Effector memory CD4-positive, alpha-beta T cell (primary cell): ENCODE results near the gene P3H4.

ENCODE experiments used
- DNase-seq, 3 donors: peaks; one replicate each; pipeline ENCODE4 v3.0.0-alpha.2; 2020
- H3K27ac ChIP-seq: 2 replicates; pipeline ENCODE4 v1.7.0; 2013; ENCODE audit warnings: mild to moderate bottlenecking, low read length, moderate library complexity; ENCODE audit not compliant: insufficient read depth, poor library complexity, severe bottlenecking
- H3K27me3 ChIP-seq: replicated peaks from 2 replicates; pipeline ENCODE4 v1.7.0; 2013; ENCODE audit warnings: mild to moderate bottlenecking, low read length; ENCODE audit not compliant: insufficient read depth, control insufficient read depth, poor library complexity, severe bottlenecking
- H3K36me3 ChIP-seq: 2 replicates; pipeline ENCODE4 v1.7.0; 2013; ENCODE audit warnings: mild to moderate bottlenecking, low read length, moderate library complexity; ENCODE audit not compliant: control insufficient read depth, insufficient read depth
- H3K4me1 ChIP-seq: 2 replicates; pipeline ENCODE4 v1.7.0; 2013; ENCODE audit warnings: low read length, mild to moderate bottlenecking; ENCODE audit not compliant: control insufficient read depth, insufficient read depth, poor library complexity, severe bottlenecking
- H3K4me3 ChIP-seq: 2 replicates; pipeline ENCODE4 v1.7.0; 2013; ENCODE audit warnings: low read length, low read depth, mild to moderate bottlenecking; ENCODE audit not compliant: insufficient read depth, poor library complexity, severe bottlenecking
- H3K9me3 ChIP-seq: 2 replicates; pipeline ENCODE4 v1.7.0; 2013; ENCODE audit warnings: mild to moderate bottlenecking, low read length, moderate library complexity; ENCODE audit not compliant: control insufficient read depth

Gene P3H4

GRCh38 chr17:41754066-41754465 lies 57.7 kb downstream of the P3H4 start:
- H3K27me3 ChIP-seq, result peaks cover 4% of the 10 kb centered on the region
- H3K9me3 ChIP-seq, result no peaks in the 10 kb centered on the region
- H3K4me3 ChIP-seq, result no peak overlapping the region
- no peak for DNase-seq
- no peak overlapping the region for H3K27ac ChIP-seq
- no peaks in the 10 kb centered on the region for H3K36me3 ChIP-seq
- H3K4me1 ChIP-seq, result no peaks in the 10 kb centered on the region
